ENCODE data around the gene MRGPRE. TPM values are rescaled to one million over a fixed set of nuclear protein-coding genes. Genes with fewer than 3 reads are reported as not detected.

Gene MRGPRE
- polyA plus RNA-seq, 1 donor (not counting 4 experiments of a cell fraction or from before 2014, with no cell fraction given) = not detected

DNA sequence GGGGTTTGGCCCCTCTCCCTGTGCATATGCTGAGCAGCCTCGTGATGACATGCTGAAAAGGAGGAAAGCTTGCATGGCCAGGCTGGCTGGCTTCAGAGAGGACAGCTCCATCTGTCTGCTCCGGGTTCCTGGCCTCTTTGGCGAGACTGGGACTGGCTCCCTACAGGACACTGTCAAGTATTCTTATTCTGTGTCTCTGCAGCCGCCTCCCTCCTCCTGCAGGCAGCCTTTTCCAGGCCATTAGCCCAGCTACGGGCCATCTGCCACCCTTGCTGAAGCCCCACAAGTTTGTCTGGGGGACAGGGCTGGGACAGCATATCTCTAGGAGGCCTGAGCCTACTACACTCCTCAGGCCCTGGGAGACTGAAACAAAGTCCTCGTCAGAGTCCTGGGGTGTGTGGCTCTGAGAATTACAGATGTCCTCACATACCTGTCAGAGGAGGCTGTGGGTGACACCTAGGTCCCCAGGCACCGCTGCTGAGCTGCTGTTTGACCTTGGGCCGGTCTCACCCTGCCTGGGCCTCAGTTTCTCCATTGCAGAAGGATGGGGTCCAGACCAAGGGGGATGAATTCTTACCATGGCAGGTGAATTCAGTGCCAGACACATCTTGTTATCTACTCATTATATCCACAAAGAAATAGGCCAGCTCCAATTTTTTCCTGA lies 24.6 kb downstream of the MRGPRE start:
- Histone ChIP-seq H3K4me1 (ENCODE audit: control insufficient read depth, extremely low read depth, insufficient read depth, low read length) (no peaks in the 10 kb centered on the region), H3K36me3 (ENCODE audit: control insufficient read depth in 2 of 2, extremely low read depth in 1 of 2, insufficient read depth in 2 of 2, low read length in 2 of 2) (no peaks in the 10 kb centered on the region), H3K9ac (ENCODE audit: control insufficient read depth, extremely low read depth, insufficient read depth, low read length) (no peak overlapping the region), H3K4me3 (ENCODE audit: control insufficient read depth in 2 of 3, extremely low read depth in 1 of 3, insufficient read depth in 2 of 3, low read depth in 1 of 3, low read length in 3 of 3) (no peak overlapping the region), H3K27me3 (ENCODE audit: control insufficient read depth, extremely low read depth, insufficient read depth, low read length) (peaks cover 38% of the 10 kb centered on the region), H3K79me2 (ENCODE audit: control insufficient read depth, insufficient read depth, low read length) (no peaks in the 10 kb centered on the region), H3K9me3 (ENCODE audit: control insufficient read depth, low read depth, low read length) (no peaks in the 10 kb centered on the region), H2AFZ (ENCODE audit: control insufficient read depth, low read length) (no peak overlapping the region), H3K9me1 (ENCODE audit: control insufficient read depth, extremely low read depth, insufficient read depth, low read length) (no peaks in the 10 kb centered on the region), H3K27ac (ENCODE audit: control insufficient read depth, insufficient read depth, low read length) (no peak overlapping the region), H3K4me2 (ENCODE audit: control insufficient read depth, extremely low read depth, insufficient read depth, low read depth, low read length) (no peak overlapping the region), H4K20me1 (ENCODE audit: control insufficient read depth, extremely low read depth, insufficient read depth, low read length) (no peaks in the 10 kb centered on the region)
- TF ChIP-seq EZH2 (IDR thresholded peaks at IDR 0.05; ENCODE audit: low read length) = no peak
- FAIRE-seq (no peak), DNase-seq (ENCODE audit: low read depth, low spot score) (no peak)
- dilution Hi-C loops (cut with MboI; ENCODE audit: extremely low pct_ligation_motif_present, low sequenced_read_pairs) = no loop called here

DNA sequence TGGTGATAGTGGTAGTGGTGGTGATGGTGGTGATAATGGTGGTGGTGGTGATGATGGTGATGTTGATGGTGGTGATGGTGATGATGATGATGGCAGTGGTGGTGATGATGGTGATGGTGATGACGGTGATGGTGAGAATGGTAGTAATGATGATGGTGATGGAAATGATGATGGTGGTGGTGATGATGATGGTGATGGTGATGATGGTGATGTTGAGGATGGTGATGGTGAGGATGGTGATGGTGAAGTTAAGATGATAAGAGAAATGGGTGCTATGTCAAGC lies 25.4 kb downstream of the MRGPRE start:
- H3K4me3 ChIP-seq (ENCODE audit: control insufficient read depth in 2 of 3, extremely low read depth in 1 of 3, insufficient read depth in 2 of 3, low read depth in 1 of 3, low read length in 3 of 3) = no peak overlapping the region
- no peaks in the 10 kb centered on the region for H3K4me1 ChIP-seq (ENCODE audit: control insufficient read depth, extremely low read depth, insufficient read depth, low read length)
- no peak overlapping the region for H3K27ac ChIP-seq (ENCODE audit: control insufficient read depth, insufficient read depth, low read length)
- no peak overlapping the region for H2AFZ ChIP-seq (ENCODE audit: control insufficient read depth, low read length)
- H3K79me2 ChIP-seq (ENCODE audit: control insufficient read depth, insufficient read depth, low read length) = no peaks in the 10 kb centered on the region
- H3K9me3 ChIP-seq (ENCODE audit: control insufficient read depth, low read depth, low read length) = no peaks in the 10 kb centered on the region
- H3K27me3 ChIP-seq (ENCODE audit: control insufficient read depth, extremely low read depth, insufficient read depth, low read length) = peaks cover 46% of the 10 kb centered on the region
- dilution Hi-C loops (cut with MboI; ENCODE audit: extremely low pct_ligation_motif_present, low sequenced_read_pairs) = no loop called here
- DNase-seq (ENCODE audit: low read depth, low spot score) (no peak), FAIRE-seq (no peak)
- H3K36me3 ChIP-seq (ENCODE audit: control insufficient read depth in 2 of 2, extremely low read depth in 1 of 2, insufficient read depth in 2 of 2, low read length in 2 of 2) = no peaks in the 10 kb centered on the region
- no peak for TF ChIP-seq EZH2 (IDR thresholded peaks at IDR 0.05; ENCODE audit: low read length)
- TF ChIP-seq, protein P1, sequence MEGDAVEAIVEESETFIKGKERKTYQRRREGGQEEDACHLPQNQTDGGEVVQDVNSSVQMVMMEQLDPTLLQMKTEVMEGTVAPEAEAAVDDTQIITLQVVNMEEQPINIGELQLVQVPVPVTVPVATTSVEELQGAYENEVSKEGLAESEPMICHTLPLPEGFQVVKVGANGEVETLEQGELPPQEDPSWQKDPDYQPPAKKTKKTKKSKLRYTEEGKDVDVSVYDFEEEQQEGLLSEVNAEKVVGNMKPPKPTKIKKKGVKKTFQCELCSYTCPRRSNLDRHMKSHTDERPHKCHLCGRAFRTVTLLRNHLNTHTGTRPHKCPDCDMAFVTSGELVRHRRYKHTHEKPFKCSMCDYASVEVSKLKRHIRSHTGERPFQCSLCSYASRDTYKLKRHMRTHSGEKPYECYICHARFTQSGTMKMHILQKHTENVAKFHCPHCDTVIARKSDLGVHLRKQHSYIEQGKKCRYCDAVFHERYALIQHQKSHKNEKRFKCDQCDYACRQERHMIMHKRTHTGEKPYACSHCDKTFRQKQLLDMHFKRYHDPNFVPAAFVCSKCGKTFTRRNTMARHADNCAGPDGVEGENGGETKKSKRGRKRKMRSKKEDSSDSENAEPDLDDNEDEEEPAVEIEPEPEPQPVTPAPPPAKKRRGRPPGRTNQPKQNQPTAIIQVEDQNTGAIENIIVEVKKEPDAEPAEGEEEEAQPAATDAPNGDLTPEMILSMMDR (optimal IDR thresholded peaks at IDR 0.05 in 1 of 3, IDR thresholded peaks at IDR 0.05 in 1 of 3, conservative IDR thresholded peaks at IDR 0.05 in 1 of 3; ENCODE audit: extremely low read depth in 1 of 3, insufficient read depth in 2 of 3, low read length in 3 of 3) = no peak
- no peak overlapping the region for H3K9ac ChIP-seq (ENCODE audit: control insufficient read depth, extremely low read depth, insufficient read depth, low read length)
- H3K4me2 ChIP-seq (ENCODE audit: control insufficient read depth, extremely low read depth, insufficient read depth, low read depth, low read length) = no peak overlapping the region
- H3K9me1 ChIP-seq (ENCODE audit: control insufficient read depth, extremely low read depth, insufficient read depth, low read length) = no peaks in the 10 kb centered on the region
- no peaks in the 10 kb centered on the region for H4K20me1 ChIP-seq (ENCODE audit: control insufficient read depth, extremely low read depth, insufficient read depth, low read length)

Measured in keratinocyte (primary cell).